ENCODE measurements around the gene EPYC.

DNA sequence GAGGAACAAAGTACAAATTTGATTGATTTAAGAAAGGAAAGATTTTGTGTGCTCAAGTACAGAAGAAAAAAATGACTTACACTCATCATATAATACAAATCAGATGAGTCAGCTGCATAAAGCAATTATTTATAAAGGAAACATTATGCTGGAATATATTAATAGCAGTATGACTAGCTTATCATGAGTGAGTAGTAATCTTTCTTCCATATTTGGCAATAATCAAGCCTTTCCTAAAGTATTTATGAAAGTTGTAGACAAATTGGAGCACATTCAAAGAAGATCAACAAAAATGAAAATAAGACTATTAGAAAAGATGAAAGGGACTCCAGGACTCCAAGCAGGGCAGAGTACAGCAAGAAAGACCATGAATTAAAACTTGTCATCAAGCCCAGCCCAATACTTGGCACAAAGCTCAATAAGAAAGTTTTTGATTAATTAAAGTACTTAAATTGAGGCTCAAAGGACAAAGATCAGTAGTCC, 82.6 kb downstream of the EPYC start:
- TF ChIP-seq, protein P1, sequence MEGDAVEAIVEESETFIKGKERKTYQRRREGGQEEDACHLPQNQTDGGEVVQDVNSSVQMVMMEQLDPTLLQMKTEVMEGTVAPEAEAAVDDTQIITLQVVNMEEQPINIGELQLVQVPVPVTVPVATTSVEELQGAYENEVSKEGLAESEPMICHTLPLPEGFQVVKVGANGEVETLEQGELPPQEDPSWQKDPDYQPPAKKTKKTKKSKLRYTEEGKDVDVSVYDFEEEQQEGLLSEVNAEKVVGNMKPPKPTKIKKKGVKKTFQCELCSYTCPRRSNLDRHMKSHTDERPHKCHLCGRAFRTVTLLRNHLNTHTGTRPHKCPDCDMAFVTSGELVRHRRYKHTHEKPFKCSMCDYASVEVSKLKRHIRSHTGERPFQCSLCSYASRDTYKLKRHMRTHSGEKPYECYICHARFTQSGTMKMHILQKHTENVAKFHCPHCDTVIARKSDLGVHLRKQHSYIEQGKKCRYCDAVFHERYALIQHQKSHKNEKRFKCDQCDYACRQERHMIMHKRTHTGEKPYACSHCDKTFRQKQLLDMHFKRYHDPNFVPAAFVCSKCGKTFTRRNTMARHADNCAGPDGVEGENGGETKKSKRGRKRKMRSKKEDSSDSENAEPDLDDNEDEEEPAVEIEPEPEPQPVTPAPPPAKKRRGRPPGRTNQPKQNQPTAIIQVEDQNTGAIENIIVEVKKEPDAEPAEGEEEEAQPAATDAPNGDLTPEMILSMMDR (IDR thresholded peaks at IDR 0.05; ENCODE audit: borderline replicate concordance, extremely low read depth, low read length, poor library complexity, severe bottlenecking), result no peak
- TF ChIP-seq EZH2 (IDR thresholded peaks at IDR 0.05; ENCODE audit: borderline replicate concordance, low read depth, low read length, severe bottlenecking), result no peak
